Aorta (tissue), 5 donors: ENCODE data around the gene CCDC50. TPM values are rescaled to one million over a fixed set of nuclear protein-coding genes. Genes with fewer than 3 reads are reported as not detected.

ENCODE experiments used
- ATAC-seq: fragments of 200-7000 bp; cut with Tn5 transposase; one replicate; pipeline ENCODE4 v1.9.1; 2022; ENCODE audit warnings: moderate library complexity; ENCODE audit not compliant: low FRiP score
- DNase-seq, 2 donors: peaks; one replicate each; pipeline ENCODE4 v3.0.0-alpha.2; 2020
- H3K27ac ChIP-seq, 2 donors: one replicate each; pipeline ENCODE4 v1.5.1; 2013; ENCODE audit warnings: low read length in 2 of 2, mild to moderate bottlenecking in 2 of 2, moderate library complexity in 2 of 2, control low read depth in 1 of 2, inconsistent platforms in 1 of 2, low read depth in 1 of 2
- H3K27me3 ChIP-seq, 2 donors: one replicate each; pipeline ENCODE4 v1.6.1; 2013; ENCODE audit warnings: control low read depth in 1 of 2, low read length in 1 of 2, mild to moderate bottlenecking in 1 of 2, moderate library complexity in 1 of 2; ENCODE audit not compliant: insufficient read depth in 2 of 2, control insufficient read depth in 1 of 2
- H3K36me3 ChIP-seq, 2 donors: one replicate each; pipeline ENCODE4 v1.6.1; 2013; ENCODE audit warnings: control low read depth in 1 of 2, low read length in 1 of 2, mild to moderate bottlenecking in 1 of 2; ENCODE audit not compliant: insufficient read depth in 2 of 2, control insufficient read depth in 1 of 2
- H3K4me1 ChIP-seq, 2 donors: one replicate each; pipeline ENCODE4 v1.6.1; 2013; ENCODE audit warnings: low read length in 2 of 2, control low read depth in 1 of 2, mild to moderate bottlenecking in 1 of 2, moderate library complexity in 1 of 2; ENCODE audit not compliant: insufficient read depth in 2 of 2, control insufficient read depth in 1 of 2
- H3K4me3 ChIP-seq, 2 donors: one replicate each; pipeline ENCODE4 v1.5.1; 2013; ENCODE audit warnings: low read length in 2 of 2, control low read depth in 1 of 2, mild to moderate bottlenecking in 1 of 2
- H3K9me3 ChIP-seq: one replicate; pipeline ENCODE4 v1.6.1; 2013; ENCODE audit warnings: mild to moderate bottlenecking, low read length; ENCODE audit not compliant: control insufficient read depth
- WGBS, 2 donors: extraction: QIAGEN DNeasy Blood & Tissue Kit; methylation state at CpG; one replicate each; pipeline ENCODE4 v1.1.7; 2013; 5-methylcytosine and 5-hydroxymethylcytosine counted together
- intact Hi-C, 2 donors: fragments of 100-400 bp; cut with DNase I; formaldehyde crosslinking; loops; one replicate each; pipeline versions ENCODE4 v1.14.2 to v1.15.0; 2022
- polyA plus RNA-seq, 2 donors: library from polyadenylated mRNA; stranded (reverse); fragments of 200-250 nt; gene quantifications; one replicate each; pipeline ENCODE4 v1.2.3, GENCODE V29; 2013
- total RNA-seq, 2 donors: library from RNA; stranded (reverse); fragmentation: NEBNext Ultra II Directional; extraction: Animal tissue kit (Norgen Biotek cat#: 25700); gene quantifications; one replicate each; pipeline ENCODE4 v1.2.1, GENCODE V29; 2021
- donor health status: healthy with polysubstance abuse.
- donor health status: Bipolar disorder and iron deficiency.
- donor health status: DM: no; HTN: no; CAD: no.
- donor health status: DM: no; HTN: no; CAD: no.
- donor health status: DM: yes; HTN: yes; CAD: no.

The CCDC50 gene
- total and polyA plus RNA-seq, 4 donors, result 34.3 to 129 (median 65.4) TPM

DNA sequence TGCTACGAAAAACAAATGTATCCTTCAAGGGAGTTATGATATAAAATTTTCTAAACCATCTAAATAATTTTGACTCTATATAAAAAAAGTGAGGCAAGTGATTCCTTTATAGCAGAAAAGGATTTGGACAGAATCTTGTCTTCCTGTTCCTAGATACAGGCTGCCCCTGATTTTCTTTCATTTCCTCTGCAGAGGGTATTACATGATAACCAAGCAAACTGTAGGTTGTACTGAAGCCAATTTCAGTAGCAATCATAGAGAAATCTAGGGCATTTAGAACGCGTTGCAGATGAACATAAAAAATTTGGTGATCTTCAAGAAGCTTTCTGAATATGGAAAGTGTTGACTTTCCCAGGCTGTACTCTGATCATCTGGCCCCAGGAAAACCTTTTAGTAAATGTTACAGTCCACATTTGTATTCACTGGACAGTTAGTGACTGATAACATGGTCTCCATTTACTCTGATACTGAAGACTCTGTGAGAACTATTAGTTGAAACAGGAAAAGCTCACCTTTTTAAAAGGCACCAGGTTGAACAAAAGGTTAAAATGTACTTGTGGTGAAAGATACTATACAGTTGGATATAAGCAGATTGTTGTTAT, 10.2 kb downstream of the CCDC50 start:
- intact Hi-C loops, result no loop called here

DNA sequence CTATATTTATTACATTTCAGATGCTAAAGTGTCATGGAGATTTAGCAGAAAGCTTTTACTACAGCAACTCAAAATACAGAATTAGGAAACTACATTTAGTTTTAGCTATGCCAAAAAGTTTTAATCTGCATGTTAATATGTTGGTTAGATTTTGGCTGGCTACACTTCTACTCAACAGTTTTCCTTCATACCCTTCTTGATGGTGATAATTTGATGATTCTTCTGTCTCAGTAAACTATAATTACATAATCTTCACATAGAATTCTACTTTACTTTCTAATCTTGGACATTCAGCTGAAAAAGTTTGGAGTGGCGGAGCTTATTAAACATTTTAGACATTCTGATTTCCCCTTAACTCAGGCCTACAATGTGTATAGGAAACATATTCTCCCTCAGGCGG, 11.2 kb downstream of the CCDC50 start:
- 97 to 98% methylated on average over 2 of the region's 2 CpGs for WGBS, 2 donors
- Histone ChIP-seq H3K9me3 (no peaks in the 10 kb centered on the region), H3K4me3 (no peak overlapping the region), H3K27ac (no peak overlapping the region), H3K36me3 (no peaks in the 10 kb centered on the region), H3K4me1 (peaks cover 2 to 23% of the 10 kb centered on the region in 2 donors), H3K27me3 (no peaks in the 10 kb centered on the region)
- DNase-seq (no peak), ATAC-seq (no peak)
- intact Hi-C loops, result no loop called here

More for the DNA sequence above, 10.2 kb downstream of the CCDC50 start:
- Histone ChIP-seq H3K27me3 (no peaks in the 10 kb centered on the region), H3K9me3 (no peaks in the 10 kb centered on the region), H3K4me3 (no peak overlapping the region), H3K36me3 (no peaks in the 10 kb centered on the region), H3K4me1 (peaks cover under 1 to 16% of the 10 kb centered on the region in 2 donors), H3K27ac (no peak overlapping the region)
- ATAC-seq (no peak), DNase-seq (no peak)
- WGBS, 2 donors, result 56 to 66% methylated on average over 3 of the region's 3 CpGs

DNA sequence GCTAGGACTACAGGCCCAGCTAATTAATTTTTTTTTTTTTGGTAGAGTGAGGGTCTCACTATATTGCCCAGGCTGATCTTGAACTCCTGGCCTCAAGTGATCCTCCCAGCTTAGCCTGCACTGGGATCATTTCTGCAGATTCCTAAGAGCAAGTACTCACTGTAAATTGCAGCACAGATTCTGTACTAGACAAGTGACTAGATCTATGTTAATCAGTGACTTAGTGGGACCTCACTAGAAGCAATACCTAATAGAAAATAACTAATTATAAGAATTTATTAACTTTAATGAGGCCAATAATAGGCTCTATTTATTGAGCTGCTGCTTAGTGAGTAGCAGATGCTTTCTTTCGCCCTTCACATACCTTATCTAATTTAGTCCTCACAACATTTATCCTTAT, 11.8 kb downstream of the CCDC50 start:
- Histone ChIP-seq H3K9me3 (no peaks in the 10 kb centered on the region), H3K36me3 (no peaks in the 10 kb centered on the region), H3K4me3 (no peak overlapping the region), H3K27me3 (no peaks in the 10 kb centered on the region), H3K27ac (peak overlapping the region in 1 of 2 donors; percentile 43), H3K4me1 (peaks cover 2 to 25% of the 10 kb centered on the region in 2 donors)
- 93 to 96% methylated on average over 1 of the region's 1 CpG for WGBS, 2 donors
- intact Hi-C loops, result no loop called here
- ATAC-seq (no peak), DNase-seq (no peak)

DNA sequence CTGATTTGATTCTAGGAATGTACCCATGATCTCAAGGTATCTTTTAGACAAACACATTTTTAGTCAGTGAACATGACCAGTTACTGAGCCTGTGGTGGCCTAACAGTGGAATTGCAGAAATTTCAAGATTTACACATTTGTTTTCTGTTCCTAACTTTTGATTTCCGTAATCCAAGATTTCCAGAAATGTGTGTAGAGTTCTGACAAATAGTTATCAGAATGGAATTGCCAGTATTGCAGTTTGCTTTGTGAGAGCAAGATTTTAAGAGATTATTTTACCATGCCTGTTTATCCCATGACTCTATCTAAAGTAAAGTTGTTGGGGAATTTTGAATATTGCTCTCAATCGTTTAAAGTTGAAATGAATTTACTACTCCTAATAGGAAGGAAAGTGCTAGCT, 12.8 kb downstream of the CCDC50 start:
- no peaks in the 10 kb centered on the region for H3K36me3 ChIP-seq
- H3K27me3 ChIP-seq, result no peaks in the 10 kb centered on the region
- ATAC-seq (no peak), DNase-seq (no peak)
- H3K4me3 ChIP-seq, result no peak overlapping the region
- WGBS, 2 donors, result 12% methylated on average over 2 of the region's 2 CpGs
- intact Hi-C loops, result no loop called here
- no peaks in the 10 kb centered on the region for H3K9me3 ChIP-seq
- peaks cover 2 to 25% of the 10 kb centered on the region in 2 donors for H3K4me1 ChIP-seq
- peak overlapping the region in 1 of 2 donors; percentile 43 for H3K27ac ChIP-seq

- H3K27me3 ChIP-seq, result no peaks in the 10 kb centered on the region
- H3K4me3 ChIP-seq, result no peak overlapping the region
- ATAC-seq (no peak), DNase-seq (no peak)
- H3K27ac ChIP-seq, result peak overlapping the region in 1 of 2 donors; percentile 71
- peaks cover 3 to 25% of the 10 kb centered on the region in 2 donors for H3K4me1 ChIP-seq
- intact Hi-C loops, result no loop called here
- no peaks in the 10 kb centered on the region for H3K9me3 ChIP-seq
- H3K36me3 ChIP-seq, result no peaks in the 10 kb centered on the region
Measured at GRCh38 chr3:191342411-191342810, 13.2 kb downstream of the CCDC50 start.

DNA sequence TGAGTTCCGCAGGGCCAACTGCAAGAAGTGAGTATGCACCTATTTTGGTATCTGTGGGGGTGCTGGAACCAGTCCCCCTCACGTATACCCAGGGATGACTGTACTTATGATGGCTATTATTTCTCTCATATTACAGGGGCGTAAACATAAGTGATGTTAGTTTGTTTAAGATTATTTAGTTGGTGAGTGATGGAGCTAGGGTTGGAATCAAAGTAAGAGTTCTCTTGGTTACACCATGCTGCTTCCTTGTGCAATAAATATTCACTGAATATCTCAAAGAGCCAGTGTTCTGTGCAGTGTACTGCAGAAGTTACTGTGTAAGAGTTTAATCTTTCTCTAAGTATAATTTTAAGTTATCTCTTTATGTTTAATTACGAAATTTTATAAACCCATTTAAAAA, 13.9 kb downstream of the CCDC50 start:
- no peak for ATAC-seq
- no peak for DNase-seq
- Histone ChIP-seq H3K4me1 (peaks cover 5 to 25% of the 10 kb centered on the region in 2 donors), H3K27ac (peak overlapping the region; percentile 1 to 57), H3K27me3 (no peaks in the 10 kb centered on the region), H3K9me3 (no peaks in the 10 kb centered on the region), H3K4me3 (no peak overlapping the region), H3K36me3 (no peaks in the 10 kb centered on the region)
- 71 to 73% methylated on average over 4 of the region's 4 CpGs for WGBS, 2 donors
- intact Hi-C loops, result no loop called here

DNA sequence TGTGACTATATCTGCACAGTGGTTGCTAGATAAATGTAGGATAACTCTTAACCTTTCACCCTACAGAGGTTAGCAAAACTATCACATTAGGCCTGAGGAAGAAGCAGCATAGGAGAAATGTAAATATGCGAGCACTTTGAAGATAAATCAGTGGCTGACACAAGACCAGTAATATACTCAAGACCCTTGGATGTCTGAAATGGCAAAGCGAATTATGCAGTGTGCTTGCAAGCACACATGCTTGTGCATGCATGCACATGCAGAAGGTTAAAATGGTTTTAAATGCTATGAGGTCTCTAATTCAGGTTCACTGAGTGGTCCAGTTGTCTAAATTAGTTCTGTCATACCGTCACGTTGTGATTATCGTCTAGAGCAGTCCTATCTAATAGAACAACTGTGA, 14.7 kb downstream of the CCDC50 start:
- peaks cover 6 to 25% of the 10 kb centered on the region in 2 donors for H3K4me1 ChIP-seq

GRCh38 chr3:191345334-191345733, 16.1 kb downstream of the CCDC50 start:
- H3K4me3 ChIP-seq, result no peak overlapping the region
- no peaks in the 10 kb centered on the region for H3K36me3 ChIP-seq
- no peak overlapping the region for H3K27ac ChIP-seq
- 93 to 96% methylated on average over 5 of the region's 5 CpGs for WGBS, 2 donors
- H3K27me3 ChIP-seq, result no peaks in the 10 kb centered on the region
- DNase-seq, result no peak
- no peak for ATAC-seq
- peaks cover 6 to 25% of the 10 kb centered on the region in 2 donors for H3K4me1 ChIP-seq
- no peaks in the 10 kb centered on the region for H3K9me3 ChIP-seq
- intact Hi-C loops, result no loop called here

More for the DNA sequence above, 14.7 kb downstream of the CCDC50 start:
- Histone ChIP-seq H3K36me3 (no peaks in the 10 kb centered on the region), H3K27me3 (no peaks in the 10 kb centered on the region), H3K4me3 (no peak overlapping the region), H3K9me3 (no peaks in the 10 kb centered on the region), H3K27ac (no peak overlapping the region)
- no peak for DNase-seq
- 90 to 94% methylated on average over 5 of the region's 5 CpGs for WGBS, 2 donors
- no peak for ATAC-seq
- intact Hi-C loops, result no loop called here

DNA sequence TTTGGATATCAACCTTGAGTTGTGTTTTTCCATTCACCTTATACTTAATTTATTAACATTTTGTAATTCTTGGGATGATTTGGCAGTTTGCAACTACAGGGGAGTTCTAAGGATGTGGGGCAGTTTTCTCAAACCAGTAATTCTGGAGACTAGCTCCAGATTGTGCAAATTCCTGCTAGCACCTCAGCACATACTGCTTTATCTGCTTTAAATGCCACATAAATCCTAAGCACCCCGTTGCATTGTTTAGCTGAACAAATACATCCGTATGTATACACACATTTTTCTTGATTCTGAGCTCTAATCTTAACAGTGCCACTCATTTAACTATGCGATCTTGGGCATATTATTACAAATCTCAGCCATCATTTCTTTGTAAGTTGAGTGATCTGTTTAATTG, 18.0 kb downstream of the CCDC50 start:
- H3K9me3 ChIP-seq, result no peaks in the 10 kb centered on the region
- H3K4me1 ChIP-seq, result peaks cover 6 to 27% of the 10 kb centered on the region in 2 donors
- 66 to 68% methylated on average over 3 of the region's 3 CpGs for WGBS, 2 donors
- H3K4me3 ChIP-seq, result no peak overlapping the region
- ATAC-seq (no peak), DNase-seq (no peak)
- no peaks in the 10 kb centered on the region for H3K36me3 ChIP-seq
- H3K27me3 ChIP-seq, result no peaks in the 10 kb centered on the region
- H3K27ac ChIP-seq, result no peak overlapping the region
- intact Hi-C loops, result no loop called here
